Body of pancreas (tissue), 4 donors: ENCODE results near the gene MTA1.

ENCODE experiments used
- CTCF ChIP-seq, 7 experiments: fragments of 450-650 bp in 4 of 7; fragments of 200-600 bp in 3 of 7; sonication (generic) in 3 of 7; IDR thresholded peaks; one replicate each; pipeline ENCODE4 v1.5.1; 2016 to 2019; ENCODE audit warnings: antibody characterized with exemption in 7 of 7
- POLR2A ChIP-seq, 3 donors: fragments of 450-650 bp; IDR thresholded peaks; one replicate each; pipeline ENCODE4 v1.6.1; 2016; ENCODE audit warnings: antibody characterized with exemption in 3 of 3, mild to moderate bottlenecking in 2 of 3

GRCh38 chr14:105408592-105408991, 11.0 kb upstream of the MTA1 start:
- TF ChIP-seq CTCF (IDR thresholded peaks at IDR 0.05) (no peak), POLR2A (IDR thresholded peaks at IDR 0.05) (no peak)
